Measurements from ENCODE around the gene KLHDC7A.

- no peak for TF ChIP-seq CTCF (IDR thresholded peaks at IDR 0.05)
- TF ChIP-seq EZH2 (IDR thresholded peaks at IDR 0.05) = no peak
These were observed 46.8 kb downstream of the KLHDC7A start for GRCh38 chr1:18527514-18527913.
